Endothelial cell of hepatic sinusoid (primary cell): ENCODE measurements around the gene CPED1.

Experiments used
- in situ Hi-C: cut with HindIII; loops from 2 replicates; pipeline ENCODE4 v1.10.0; 2017; ENCODE audit warnings: low sequenced_read_pairs

Gene CPED1

DNA sequence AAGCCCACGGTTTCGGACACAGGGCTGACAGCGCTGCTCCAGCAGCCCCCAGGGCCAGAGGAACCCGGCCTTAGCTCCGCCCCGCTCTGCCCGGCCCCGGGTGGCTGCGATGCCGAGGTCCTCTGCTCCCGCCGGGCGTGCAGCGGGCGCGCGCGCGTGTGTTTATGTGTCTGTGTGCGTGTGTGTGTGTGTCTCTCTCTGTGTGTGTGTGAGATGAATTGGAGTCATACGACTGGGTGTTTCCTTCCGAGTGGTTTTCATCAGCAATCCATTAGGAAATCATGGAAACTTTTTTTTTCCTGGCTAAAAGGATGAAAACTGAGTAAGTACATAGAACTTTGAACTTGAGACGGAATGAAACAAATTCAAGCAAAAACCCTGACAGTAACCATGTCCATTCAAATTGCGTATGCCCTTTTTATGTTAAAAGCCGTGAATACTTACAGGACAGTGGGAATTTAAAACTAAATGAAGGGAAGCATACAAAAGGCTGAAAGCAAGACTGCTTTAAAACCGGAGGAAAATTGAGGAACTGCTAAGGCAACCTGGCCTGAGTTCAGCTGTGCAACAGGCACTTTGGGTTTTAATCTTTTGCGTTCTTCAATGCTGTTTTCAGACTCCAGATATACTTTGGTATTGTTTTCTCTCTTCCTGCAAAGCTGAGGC, at the start of gene CPED1:
TSS of gene CPED1 (plus strand) at position 121 of the 666 bp plus-strand sequence. CDS start 911 bp downstream, outside the sequence.
- in situ Hi-C loops = no loop called here

DNA sequence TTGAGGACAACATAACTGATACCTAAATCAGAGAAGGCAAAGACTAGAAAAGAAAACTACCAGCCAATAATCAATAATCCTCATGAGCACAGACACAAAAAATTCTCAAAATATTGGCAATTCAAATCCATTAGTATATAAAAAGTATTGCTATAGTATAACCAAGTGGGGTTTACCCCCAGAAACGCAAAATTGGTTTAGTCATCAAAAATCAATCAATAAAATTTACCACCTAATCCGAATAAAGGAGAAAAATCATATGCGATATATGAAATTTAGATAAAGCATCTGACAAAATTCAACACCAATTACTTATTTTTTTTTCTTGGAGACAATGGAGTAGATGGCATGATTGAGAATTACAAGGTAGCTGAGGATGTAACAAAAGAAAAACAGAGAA, 49.2 kb upstream of the CPED1 start:
- in situ Hi-C loops = no loop called here

DNA sequence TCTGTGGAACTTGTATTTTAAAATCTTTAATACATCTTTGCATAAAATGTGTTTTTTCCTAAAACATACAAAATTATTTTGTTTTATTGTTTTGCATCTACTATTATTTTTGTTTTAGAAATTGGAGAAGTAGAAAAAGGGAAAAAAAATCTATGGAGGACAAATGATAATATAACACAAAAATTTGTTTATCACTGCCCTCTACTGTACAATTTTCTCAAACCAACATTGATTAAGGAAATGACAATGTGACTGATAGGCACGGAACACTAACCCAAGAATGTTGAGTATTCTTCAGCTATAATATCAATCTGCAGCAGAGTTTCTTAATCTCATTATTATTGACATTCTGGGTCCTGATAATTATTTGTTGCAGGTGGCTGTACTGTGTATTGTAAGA, 47.4 kb upstream of the CPED1 start:
- in situ Hi-C loops = no loop called here

DNA sequence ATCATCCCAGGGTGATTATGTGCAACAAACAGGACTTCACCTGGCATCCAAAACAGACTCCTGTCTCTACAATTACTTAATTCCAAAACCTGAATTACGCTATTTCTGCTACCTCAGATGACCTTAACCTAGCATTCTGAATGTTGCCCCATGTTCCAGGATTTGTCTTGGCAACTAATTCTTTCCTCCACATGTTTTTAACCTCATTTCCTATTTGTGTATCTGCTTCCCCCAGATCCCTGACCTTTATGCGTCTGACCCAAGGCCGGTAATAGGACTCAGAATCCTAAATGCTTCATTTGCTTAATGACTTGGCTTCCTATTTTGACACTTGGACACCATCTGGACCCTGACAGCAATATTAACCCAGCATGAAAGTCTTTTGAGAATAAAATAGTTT, 46.7 kb upstream of the CPED1 start:
- in situ Hi-C loops = no loop called here

DNA sequence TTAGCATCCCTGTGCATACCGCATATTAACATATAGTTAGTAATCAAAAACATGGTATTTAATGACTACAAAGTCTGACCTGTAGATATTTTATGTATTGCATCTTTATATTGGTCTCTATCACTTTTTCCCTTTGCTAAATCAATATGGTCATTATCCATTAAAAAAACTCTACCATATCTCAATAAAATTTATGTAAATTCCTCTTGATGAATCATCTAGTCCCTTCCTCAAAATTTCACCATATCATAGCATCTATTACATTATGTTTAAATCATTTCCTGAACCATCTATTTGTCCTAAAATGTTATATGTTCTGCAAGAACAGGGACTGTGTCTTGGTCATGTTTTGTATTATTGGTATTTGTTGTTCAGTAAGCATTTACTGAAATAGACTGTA, 45.6 kb upstream of the CPED1 start:
- in situ Hi-C loops = no loop called here

DNA sequence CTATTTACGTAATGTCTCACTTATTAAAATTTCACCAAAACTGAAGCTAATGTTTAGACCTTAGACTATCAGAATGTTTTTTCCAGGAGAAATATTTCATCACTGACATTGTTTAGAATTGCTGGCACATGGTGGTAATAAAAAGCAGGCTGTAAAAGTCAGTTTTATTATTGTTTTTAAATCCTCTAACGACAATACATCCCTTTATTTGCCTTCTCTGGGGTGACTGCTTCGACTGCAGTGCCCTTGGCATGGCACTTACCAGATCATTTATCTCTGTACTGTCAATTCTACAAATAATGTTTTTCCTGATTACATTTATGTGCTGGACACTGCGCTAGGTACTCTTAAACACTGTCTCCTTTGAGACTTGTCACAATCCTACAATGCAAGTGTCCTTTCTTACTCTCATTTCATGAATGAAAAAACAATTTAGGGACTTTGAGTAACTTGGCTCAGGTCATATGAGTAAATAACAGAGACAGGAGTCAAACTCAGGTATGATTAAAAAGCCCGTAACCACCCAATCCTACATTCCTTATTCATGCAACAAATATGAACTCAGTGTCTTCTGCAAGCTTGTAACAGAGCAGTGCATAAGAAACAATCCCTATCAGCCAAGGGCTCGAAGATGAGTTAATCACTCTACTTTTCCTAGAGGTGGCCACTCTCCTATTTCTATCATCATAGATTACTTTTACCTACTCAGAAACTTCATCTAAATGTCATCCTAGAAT, 43.5 kb upstream of the CPED1 start:
- in situ Hi-C loops = no loop called here

DNA sequence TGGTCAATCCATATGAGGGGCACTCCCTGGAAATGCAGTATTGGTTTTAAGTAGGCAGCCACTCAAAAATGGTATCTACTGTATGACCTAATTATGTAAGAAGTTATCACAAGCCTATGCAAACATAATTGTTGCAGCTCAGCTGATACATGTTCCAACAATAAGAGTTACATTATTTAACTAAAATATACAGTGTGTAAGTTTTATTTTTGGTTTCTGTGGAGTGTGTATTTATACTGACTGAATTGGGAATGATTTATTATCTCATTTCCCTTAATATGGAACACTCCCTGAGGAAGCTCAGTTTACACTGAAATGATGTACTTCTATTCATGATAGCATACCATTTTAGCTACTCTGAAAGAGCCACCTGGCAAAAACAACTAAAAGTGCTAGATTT, 40.5 kb upstream of the CPED1 start:
- in situ Hi-C loops = no loop called here

DNA sequence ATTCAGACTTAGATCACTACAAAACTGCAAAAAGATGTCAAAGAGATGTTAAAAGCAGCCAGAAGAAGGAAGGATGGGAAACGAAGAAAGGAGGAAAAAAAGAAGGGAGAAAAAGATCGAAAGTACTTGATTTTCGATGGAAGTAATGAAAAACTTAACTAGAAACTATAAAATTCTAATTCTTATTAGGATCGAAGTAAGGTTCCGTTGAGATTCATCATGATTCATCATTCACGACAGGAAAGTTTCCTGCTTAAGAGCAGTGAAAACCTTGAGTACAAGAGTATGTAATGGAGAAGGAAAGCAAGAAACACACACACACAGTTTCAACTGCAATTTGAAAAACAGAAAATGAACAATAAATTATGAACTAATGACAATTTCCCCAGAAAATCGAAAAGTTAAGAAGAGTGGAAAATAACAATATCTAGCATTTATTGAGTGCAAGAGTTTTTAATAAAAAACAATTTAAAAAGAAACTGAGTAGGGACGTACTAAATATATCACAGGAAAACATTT, 39.1 kb upstream of the CPED1 start:
- in situ Hi-C loops = no loop called here

DNA sequence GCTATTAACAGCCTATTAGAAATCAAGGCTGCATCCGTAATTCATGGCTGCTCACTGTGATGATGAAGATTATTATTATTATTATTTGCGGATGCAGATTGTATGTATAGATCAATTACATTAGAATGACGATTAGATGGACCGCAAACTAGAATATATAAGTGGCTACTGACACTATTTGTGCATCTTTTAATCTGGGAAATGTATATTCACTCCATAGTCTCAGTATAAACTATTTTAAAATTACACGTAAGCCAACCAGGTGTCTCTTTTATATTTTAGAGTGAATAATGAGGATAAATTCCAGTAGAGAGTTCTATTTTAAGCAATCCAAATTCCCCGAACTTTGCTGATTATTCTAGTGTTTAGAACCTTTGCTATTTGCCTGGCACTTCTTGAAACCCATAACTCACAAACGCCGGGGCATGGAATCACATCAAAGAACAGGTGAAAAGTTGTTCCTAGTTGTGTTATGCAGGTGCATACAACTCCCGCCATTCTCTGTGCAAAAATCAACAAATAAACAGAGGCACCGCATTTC, 38.4 kb upstream of the CPED1 start:
- in situ Hi-C loops = no loop called here

DNA sequence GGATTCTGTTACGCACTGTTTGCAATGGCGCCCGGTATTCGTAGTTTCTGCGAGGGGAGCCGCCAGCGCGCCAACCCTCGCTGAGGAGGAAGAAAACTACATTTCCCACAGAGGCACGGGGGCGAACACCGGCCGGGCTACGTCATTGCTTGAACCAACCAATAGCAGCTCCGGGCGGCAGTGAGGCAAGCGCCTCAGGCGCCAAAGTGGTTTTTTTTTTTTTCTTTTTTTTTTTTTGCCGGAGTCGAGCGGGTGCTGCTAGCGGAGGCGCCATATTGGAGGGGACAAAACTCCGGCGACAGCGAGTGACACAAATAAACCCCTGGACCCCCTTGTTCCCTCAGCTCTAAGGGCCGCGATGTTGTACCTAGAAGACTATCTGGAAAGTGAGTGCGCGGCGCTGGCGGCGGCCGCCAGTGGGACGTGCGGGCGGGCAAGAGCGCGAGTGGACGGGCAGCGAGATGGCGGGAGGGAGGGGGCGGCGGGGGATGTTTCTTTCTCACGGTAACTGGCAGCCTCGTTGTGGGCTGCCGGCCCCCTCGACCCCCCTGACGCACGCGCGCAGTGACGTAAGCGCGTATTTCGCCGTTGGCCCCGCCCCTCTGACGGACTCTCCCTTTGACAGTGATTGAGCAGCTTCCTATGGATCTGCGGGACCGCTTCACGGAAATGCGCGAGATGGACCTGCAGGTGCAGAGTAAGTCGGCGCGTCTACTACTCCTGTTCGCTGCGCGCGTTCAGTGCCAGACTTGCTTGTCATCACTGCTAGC, 37.8 kb upstream of the CPED1 start, which contains the start of gene ING3:
TSS of gene ING3 (plus strand) at position 239 of the 770 bp plus-strand sequence. CDS start at position 359, 120 bp downstream.
- in situ Hi-C loops = no loop called here

DNA sequence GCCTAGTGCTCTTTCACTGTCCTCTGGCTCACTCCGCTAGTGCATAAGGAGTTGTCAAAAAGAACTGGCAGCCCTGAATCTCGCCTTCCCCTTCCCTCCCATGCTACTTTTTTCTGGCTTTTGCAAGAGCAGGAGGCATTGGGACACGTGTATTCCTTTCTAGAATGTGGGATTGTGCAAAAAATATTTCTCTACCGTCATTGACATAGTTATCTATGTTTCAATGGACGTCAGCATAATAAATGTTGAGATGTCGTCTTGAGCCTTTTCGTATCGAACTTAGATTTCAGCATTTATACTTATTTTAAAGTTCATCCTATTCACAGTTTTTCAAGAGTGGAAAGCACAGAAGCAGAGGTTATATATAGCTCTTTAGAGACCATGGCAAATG, 37.2 kb upstream of the CPED1 start:
- in situ Hi-C loops = no loop called here

DNA sequence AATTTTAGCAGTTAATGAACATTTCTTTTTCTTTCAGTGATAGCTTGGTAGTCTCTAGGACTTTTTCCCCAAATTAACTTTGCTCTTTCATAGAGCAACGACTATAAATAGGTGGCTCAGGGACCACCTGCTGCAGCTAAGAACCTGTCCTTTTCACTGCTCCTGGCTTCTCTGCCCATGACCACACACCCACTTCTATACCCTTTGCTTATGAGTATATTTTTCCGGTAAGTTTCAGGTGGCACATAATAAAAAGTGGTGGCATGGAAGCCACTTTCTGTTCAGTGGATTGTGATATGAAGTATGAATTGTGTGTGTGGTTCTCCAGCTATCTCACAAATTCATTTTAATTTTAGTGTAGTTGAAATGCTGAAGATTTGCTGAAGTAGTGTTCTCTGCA, 36.7 kb upstream of the CPED1 start:
- in situ Hi-C loops = no loop called here

DNA sequence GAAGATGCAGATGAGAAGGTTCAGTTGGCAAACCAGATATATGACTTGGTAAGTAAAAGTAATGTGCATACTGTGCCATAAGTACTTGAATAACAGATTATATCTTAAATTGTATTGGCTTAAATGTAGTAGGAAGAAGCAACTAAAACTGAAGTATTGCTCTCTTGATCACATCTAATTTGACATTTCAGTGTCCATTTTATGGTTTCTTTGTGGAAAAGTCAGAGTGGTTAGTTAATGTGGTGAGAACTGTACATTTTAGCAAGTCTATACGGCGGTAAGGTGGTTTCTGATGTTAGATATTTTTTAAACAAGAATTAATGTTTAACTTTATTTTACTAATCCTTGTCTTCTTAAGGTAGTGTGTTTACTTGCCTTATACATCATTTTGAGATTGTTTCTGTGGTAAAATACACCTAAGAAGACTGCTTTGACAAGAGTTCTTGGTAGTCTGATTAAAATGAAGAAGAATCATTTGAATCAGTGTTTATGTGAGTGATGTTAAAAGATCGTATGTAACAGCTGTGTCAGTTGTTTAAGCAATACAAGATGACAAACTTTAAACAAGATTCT, 32.8 kb upstream of the CPED1 start:
- in situ Hi-C loops = no loop called here

DNA sequence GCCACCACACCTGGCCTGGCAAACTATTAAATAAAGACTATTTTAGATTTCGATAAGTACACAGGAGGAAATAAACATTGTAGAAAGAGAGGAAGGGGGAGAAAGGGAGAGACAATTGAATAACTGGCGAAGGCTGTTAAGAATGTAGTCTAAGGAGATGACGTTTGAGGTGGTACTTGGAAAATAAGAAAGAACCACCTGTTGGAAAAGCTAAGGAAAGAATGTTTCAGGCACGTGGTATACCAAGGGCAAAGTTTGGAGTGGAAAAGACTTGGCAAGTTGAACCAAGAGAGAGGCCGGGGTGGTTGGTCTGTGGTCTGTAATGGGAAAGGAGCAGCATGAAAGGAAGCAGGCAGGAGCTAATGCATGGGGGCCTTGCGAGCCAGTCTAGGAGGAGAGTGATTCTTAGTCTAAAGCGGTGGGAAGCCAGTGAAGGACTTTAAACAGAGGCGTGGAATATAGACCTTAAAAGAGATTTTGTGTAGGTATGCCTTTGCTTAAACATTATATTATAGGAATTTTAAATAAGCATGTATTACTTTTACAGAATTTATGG, 28.5 kb upstream of the CPED1 start:
- in situ Hi-C loops = no loop called here

DNA sequence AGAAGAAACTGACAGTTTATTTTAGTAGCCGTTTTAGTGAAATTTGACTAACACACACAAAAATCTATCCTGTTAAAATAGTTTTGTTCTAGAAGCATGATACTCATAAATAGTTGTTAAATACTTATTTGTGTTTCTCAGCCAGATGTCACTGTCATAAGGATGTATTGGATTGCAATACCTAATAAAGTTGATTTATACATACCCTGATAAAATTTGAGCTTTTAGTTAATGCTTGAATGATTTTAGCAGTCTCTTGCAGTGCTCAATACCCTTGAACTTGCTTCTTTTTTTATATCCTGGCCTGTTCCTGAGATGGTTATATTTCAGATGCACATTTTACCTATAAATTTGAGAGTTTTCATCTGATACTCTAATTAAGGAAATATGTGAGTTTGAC, 27.8 kb upstream of the CPED1 start:
- in situ Hi-C loops = no loop called here

DNA sequence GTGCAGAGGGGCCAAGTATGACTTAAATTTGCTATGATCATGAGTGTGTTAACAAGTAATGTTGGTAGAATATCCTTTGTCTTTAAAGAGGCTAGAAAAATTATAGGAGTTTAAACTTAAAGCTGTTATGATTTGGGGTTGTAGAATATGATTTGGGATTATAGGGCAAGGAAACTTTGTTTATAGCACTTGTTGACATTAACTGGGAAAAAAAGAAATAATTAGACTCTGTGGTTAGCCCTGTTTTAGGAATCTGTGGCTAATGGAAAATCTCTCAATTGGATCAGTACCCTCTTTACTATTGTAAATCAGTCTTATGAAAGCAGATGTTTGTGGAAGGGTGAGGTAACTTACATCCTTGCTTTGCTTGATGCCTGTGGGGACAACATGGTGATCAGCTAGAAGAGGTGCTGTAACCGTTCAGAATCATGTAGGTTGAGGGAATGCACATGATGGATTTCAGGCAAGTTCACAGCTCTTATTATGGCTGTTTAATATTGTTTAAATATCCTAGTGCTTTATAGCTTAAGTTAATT, 26.8 kb upstream of the CPED1 start:
- in situ Hi-C loops = no loop called here

DNA sequence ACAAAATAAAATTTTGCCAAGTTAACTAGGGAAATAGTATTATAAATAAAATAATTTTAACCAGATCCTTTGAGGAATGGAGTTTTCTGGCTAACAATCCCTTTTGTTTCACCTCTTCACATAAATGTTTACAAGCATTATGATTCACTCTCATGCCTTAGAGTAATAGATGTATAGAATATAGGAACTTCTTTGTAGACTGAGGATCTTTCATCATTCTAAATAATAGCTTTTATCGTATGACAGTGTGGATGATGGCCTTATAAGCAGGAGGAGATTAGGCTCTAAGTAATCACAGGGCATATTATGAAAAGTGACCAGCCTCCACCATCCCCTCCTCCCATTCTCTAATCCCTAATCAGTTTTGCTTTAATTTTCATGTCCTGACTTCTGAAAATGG, 24.4 kb upstream of the CPED1 start:
- in situ Hi-C loops = no loop called here

DNA sequence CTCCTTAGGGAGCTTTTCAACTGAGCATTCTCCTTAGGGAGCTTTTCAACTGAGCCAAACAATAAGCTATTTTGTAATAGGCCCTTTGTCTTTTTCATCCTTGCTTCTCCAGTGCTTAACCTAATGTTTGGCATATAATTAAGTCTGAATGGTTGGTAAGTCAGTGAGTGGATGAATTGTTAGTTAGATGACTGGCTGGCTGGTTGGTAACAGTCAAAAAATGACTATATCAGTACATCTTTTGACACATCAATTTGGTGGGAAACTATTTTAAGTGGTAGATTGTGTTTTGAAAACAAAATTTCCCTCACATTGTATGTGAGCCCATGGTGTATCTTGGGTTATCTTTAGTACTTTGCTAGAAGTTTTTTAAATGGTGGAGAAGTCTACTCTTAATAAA, 21.6 kb upstream of the CPED1 start:
- in situ Hi-C loops = no loop called here

DNA sequence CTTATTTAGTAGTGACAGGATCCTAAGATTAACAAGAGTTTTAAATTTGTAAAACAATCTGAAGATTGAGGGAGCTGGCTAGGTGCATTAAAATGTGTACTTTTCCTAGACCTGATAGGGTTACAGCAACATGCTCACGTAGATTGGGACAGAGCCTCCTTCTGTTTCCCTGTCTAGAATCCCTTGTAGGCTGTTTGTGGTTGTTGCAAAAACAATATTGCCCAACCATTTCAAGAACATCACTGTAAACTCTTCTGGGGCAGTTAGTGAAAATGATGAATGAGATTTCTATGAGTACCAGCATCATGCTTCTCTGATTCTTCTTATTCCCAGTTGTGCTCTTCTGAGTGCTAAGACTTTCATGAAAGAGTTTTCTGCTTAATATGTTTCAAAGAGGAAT, 14.7 kb upstream of the CPED1 start:
- in situ Hi-C loops = no loop called here

DNA sequence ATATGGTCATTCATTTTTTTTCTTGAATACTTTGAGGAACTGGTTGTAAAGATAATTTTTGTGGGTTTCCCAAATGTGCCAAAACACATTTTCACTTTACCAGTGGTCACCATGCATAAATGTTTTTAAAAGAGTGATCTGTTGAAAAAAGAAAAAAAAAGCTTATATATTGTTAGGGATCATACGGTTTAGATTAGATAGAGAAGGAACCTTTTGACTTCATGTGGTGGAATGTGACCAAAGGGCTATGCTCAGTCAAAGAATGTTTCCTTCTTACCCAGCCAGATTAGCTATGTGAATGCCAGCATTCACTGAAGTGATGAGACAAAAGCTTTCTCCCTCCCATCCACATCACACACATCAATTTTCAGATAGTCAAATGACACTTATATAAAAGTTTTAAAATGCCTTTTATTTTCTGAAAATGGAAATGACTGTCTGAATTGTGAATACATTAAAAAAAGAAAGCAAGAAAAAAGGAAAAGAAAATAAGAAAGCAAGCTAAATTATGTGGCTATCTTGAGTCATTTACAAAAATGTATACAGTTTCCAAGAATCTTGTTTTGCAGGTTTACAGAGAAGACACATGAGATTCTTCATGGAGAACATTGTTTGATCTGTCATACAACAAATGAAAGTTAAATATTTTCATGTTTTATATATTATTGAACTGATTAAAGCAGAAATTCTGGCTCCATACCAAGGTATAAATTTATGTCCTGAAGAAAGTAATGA, 8.6 kb upstream of the CPED1 start:
- in situ Hi-C loops = no loop called here
